ENCODE results near the gene FGF6. TPM values are rescaled to one million over a fixed set of nuclear protein-coding genes. Genes with fewer than 3 reads are reported as not detected.

The FGF6 gene
- total and polyA plus RNA-seq, 10 of the 15 experiments (the other 5 are each of a cell fraction or from before 2014, with no cell fraction given): not detected

DNA sequence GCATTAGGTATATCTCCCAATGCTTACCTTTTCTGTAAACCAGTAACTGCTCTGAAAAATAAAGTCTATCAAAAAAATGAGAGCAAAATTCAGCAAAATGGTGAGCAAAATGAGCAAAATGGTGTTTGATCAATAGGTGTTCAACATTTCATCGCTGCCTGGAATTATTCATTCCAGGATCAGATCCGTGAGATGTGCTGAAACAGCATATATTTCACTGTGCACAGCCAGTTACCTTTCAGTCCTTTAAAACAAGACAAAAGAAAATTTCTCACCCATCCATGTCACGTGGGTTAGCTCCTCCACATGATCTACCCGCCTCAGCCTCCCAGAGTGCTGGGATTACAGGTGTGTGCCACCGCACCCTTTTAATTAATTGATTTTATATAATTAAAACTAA is 58.0 kb downstream of the FGF6 start:
- Histone ChIP-seq H3K36me3 (ENCODE audit: control insufficient read depth in 2 of 2, insufficient read depth in 2 of 2, low read length in 1 of 2) (no peaks in the 10 kb centered on the region), H3K4me1 (ENCODE audit: control insufficient read depth, insufficient read depth, low read length) (no peaks in the 10 kb centered on the region), H2AFZ (ENCODE audit: control insufficient read depth, low read depth, low read length) (no peak overlapping the region), H3K9me3 (replicated peaks; ENCODE audit: control insufficient read depth, insufficient read depth, low read length) (no peaks in the 10 kb centered on the region), H3K27ac (ENCODE audit: control insufficient read depth, insufficient read depth) (no peak overlapping the region), H3K27me3 (replicated peaks in 1 of 2; ENCODE audit: control insufficient read depth in 2 of 2, insufficient read depth in 2 of 2, low read length in 1 of 2) (peaks cover 0 to 3% of the 10 kb centered on the region in 2 experiments; a peak in 3 of 4 replicates), H3K79me2 (ENCODE audit: control insufficient read depth, insufficient read depth, low read length) (no peaks in the 10 kb centered on the region), H3K9ac (ENCODE audit: control insufficient read depth, insufficient read depth, low read length) (no peak overlapping the region), H4K20me1 (ENCODE audit: control insufficient read depth, insufficient read depth) (no peaks in the 10 kb centered on the region), H3K4me3 (no peak overlapping the region), H3K4me2 (ENCODE audit: control insufficient read depth, insufficient read depth) (no peak overlapping the region)
- in situ Hi-C loops (cut with MboI) (no loop called here), intact Hi-C loops (cut with micrococcal nuclease; ENCODE audit: unreplicated experiment) (no loop called here)
- ChIA-PET SMC1A (ENCODE audit: uncharacterized antibody, unreplicated experiment) (interaction anchor here (0.8 to 1.6 kb wide), 2 partner anchors 29 to 139 kb away, joined by 3 read pairs; no protein-coding TSS in a partner anchor), RAD21 (ENCODE audit: unreplicated experiment) (no interaction called here), CTCF (no interaction called here), POLR2A (no interaction called here)
- DNase-seq (ENCODE audit: low read depth, low spot score) (no peak), FAIRE-seq (no peak), ATAC-seq (no peak)
- TF ChIP-seq BHLHE40 (IDR thresholded peaks at IDR 0.05; ENCODE audit: borderline replicate concordance in 1 of 2, low read depth in 2 of 2, low read length in 1 of 2) (no peak), KAT2A (conservative IDR thresholded peaks at IDR 0.05; ENCODE audit: control insufficient read depth, low read depth, low read length) (no peak)
- TF ChIP-seq, protein P1, sequence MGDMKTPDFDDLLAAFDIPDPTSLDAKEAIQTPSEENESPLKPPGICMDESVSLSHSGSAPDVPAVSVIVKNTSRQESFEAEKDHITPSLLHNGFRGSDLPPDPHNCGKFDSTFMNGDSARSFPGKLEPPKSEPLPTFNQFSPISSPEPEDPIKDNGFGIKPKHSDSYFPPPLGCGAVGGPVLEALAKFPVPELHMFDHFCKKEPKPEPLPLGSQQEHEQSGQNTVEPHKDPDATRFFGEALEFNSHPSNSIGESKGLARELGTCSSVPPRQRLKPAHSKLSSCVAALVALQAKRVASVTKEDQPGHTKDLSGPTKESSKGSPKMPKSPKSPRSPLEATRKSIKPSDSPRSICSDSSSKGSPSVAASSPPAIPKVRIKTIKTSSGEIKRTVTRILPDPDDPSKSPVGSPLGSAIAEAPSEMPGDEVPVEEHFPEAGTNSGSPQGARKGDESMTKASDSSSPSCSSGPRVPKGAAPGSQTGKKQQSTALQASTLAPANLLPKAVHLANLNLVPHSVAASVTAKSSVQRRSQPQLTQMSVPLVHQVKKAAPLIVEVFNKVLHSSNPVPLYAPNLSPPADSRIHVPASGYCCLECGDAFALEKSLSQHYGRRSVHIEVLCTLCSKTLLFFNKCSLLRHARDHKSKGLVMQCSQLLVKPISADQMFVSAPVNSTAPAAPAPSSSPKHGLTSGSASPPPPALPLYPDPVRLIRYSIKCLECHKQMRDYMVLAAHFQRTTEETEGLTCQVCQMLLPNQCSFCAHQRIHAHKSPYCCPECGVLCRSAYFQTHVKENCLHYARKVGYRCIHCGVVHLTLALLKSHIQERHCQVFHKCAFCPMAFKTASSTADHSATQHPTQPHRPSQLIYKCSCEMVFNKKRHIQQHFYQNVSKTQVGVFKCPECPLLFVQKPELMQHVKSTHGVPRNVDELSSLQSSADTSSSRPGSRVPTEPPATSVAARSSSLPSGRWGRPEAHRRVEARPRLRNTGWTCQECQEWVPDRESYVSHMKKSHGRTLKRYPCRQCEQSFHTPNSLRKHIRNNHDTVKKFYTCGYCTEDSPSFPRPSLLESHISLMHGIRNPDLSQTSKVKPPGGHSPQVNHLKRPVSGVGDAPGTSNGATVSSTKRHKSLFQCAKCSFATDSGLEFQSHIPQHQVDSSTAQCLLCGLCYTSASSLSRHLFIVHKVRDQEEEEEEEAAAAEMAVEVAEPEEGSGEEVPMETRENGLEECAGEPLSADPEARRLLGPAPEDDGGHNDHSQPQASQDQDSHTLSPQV (IDR thresholded peaks at IDR 0.05): no peak
- BruUV-seq (replicated peaks): no TSS peak
- 31% methylated on average over 5 of the region's 5 CpGs for WGBS (ENCODE audit: insufficient coverage, insufficient replicate concordance, low lambda C conversion rate, missing lambda C conversion rate)

Data from GM12878 (cell line).